ENCODE measurements around the gene MRPL23. TPM values are rescaled to one million over a fixed set of nuclear protein-coding genes. Genes with fewer than 3 reads are reported as not detected.

MRPL23 gene
- total RNA-seq, 6 experiments from 2014 or later, result 83.8 to 116 (median 110) TPM

DNA sequence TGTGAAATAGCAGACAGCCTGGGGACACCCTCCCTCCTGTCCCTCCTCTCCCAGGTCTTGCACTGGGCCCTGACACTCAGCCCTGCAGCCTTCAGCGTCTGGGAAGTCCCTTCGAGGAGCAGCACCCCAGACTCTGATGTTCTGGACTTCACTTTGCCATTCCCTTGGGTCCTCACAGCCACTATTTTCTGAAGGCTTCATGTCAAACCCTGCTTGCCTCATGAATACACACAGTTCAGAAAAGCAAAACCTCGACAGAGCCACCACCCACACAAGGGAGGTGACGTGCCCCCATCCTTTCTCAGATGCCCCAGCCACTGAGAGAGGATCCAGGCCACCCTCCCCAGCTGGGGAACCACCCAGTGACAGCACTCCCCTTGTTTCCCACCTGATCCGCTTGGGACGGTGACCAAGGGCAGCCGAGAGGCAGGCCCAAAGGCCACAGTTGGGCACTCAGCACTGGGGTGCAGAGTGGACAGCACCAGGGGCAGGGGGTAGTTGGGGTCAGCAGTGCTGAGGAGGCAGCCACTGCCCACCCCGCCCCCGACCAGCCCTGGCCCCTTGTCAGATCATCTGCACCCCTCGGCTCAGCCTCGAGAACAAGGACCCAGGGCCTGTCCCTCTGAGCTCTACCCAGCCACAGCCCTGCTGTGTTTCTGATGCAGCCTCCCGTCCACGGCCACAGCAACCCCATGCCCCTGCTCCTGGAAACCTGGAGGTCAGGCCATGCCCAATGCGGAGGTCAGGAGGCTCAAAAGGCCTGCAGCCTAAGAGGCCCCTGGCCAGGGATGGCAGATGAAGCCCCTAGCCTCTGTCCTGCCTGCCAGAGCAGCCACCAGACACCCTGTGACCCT is 30.8 kb upstream of the MRPL23 start:
- Mint-ChIP-seq H3K27ac (no peak overlapping the region), H3K4me1 (ENCODE audit: low read depth) (no peaks in the 10 kb centered on the region), H3K4me3 (no peak overlapping the region), H3K9me3 (peaks cover 7% of the 10 kb centered on the region), H3K27me3 (ENCODE audit: insufficient read depth) (peaks cover 7% of the 10 kb centered on the region; the same call in 1 of the 2 replicates), H3K36me3 (ENCODE audit: low read depth) (no peaks in the 10 kb centered on the region)
- TF ChIP-seq, protein P1, sequence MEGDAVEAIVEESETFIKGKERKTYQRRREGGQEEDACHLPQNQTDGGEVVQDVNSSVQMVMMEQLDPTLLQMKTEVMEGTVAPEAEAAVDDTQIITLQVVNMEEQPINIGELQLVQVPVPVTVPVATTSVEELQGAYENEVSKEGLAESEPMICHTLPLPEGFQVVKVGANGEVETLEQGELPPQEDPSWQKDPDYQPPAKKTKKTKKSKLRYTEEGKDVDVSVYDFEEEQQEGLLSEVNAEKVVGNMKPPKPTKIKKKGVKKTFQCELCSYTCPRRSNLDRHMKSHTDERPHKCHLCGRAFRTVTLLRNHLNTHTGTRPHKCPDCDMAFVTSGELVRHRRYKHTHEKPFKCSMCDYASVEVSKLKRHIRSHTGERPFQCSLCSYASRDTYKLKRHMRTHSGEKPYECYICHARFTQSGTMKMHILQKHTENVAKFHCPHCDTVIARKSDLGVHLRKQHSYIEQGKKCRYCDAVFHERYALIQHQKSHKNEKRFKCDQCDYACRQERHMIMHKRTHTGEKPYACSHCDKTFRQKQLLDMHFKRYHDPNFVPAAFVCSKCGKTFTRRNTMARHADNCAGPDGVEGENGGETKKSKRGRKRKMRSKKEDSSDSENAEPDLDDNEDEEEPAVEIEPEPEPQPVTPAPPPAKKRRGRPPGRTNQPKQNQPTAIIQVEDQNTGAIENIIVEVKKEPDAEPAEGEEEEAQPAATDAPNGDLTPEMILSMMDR (IDR thresholded peaks at IDR 0.05), result no peak
- no peak for DNase-seq

- TF ChIP-seq, protein P1 (IDR thresholded peaks at IDR 0.05), result no peak
- Mint-ChIP-seq H3K4me3 (no peak overlapping the region), H3K27me3 (ENCODE audit: insufficient read depth) (peaks cover 6% of the 10 kb centered on the region; the same call in 1 of the 2 replicates), H3K9me3 (peaks cover 7% of the 10 kb centered on the region), H3K27ac (no peak overlapping the region), H3K4me1 (ENCODE audit: low read depth) (no peaks in the 10 kb centered on the region), H3K36me3 (ENCODE audit: low read depth) (no peaks in the 10 kb centered on the region)
- no peak for DNase-seq
Observed at GRCh38 chr11:1916986-1917522, 30.1 kb upstream of the MRPL23 start.

DNA sequence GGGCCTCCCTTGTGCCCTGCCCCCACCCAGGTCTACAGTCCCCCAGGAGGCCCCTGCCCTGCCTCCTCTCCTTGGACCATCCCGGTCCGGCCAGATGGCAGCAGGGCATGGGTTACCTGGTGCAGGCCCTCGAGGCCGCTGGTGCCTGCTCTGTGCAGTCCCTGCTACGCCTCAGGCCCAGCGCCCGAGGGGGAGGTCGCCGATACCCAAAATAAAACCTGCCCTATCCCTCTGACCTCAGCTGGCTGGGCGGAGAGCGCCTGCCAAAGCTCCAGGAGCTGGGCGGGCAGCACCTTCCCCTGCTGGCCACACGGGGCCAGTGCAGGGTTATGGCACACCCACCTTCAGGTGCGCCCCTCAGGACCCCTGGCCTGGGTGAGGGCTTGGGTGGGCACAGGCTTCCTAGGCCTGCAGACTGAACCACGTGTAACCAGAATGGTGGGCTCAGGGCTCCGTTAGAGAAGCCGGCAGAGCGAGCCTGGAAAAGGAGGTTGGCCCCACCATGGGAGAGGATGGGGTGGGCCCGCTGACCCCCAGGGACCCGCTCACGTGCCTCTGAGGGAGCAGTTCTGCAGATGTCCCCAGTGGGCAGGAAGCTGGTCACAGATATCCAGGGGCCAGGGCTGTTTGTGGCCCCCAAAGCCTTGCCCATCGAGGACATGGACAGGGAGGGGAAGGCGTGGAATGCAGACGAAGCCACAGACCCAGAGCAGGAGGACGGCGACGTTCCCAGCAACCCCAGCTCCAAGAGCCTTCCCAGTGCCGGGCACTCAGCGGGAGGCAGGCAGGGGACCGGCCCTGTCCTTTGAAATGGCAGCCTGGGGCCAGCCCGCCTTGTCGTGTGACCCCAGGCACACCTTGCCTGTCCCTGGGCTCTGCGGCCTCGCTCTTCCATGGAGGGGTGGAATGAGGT is 29.4 kb upstream of the MRPL23 start:
- H3K27ac Mint-ChIP-seq, result no peak overlapping the region
- H3K27me3 Mint-ChIP-seq (ENCODE audit: insufficient read depth), result peaks cover 7% of the 10 kb centered on the region; the same call in 1 of the 2 replicates
- H3K36me3 Mint-ChIP-seq (ENCODE audit: low read depth), result no peaks in the 10 kb centered on the region
- H3K9me3 Mint-ChIP-seq, result peaks cover 7% of the 10 kb centered on the region
- DNase-seq, result no peak
- H3K4me1 Mint-ChIP-seq (ENCODE audit: low read depth), result no peaks in the 10 kb centered on the region
- no peak overlapping the region for H3K4me3 Mint-ChIP-seq
- TF ChIP-seq, protein P1 (IDR thresholded peaks at IDR 0.05), result peak; percentile 69

- Mint-ChIP-seq H3K4me3 (no peak overlapping the region), H3K36me3 (ENCODE audit: low read depth) (no peaks in the 10 kb centered on the region), H3K27ac (no peak overlapping the region), H3K9me3 (peaks cover 7% of the 10 kb centered on the region), H3K27me3 (ENCODE audit: insufficient read depth) (peaks cover 8% of the 10 kb centered on the region), H3K4me1 (ENCODE audit: low read depth) (no peaks in the 10 kb centered on the region)
- TF ChIP-seq, protein P1 (IDR thresholded peaks at IDR 0.05), result no peak
- DNase-seq, result no peak
Observed at GRCh38 chr11:1918436-1919315, 28.5 kb upstream of the MRPL23 start.

Data from HFFc6 (cell line).